ENCODE data around the gene ACMSD. TPM values are rescaled to one million over a fixed set of nuclear protein-coding genes. Genes with fewer than 3 reads are reported as not detected.

The ACMSD gene
- polyA plus RNA-seq, 3 donors: 37.0 to 49.0 (median 40.8) TPM

DNA sequence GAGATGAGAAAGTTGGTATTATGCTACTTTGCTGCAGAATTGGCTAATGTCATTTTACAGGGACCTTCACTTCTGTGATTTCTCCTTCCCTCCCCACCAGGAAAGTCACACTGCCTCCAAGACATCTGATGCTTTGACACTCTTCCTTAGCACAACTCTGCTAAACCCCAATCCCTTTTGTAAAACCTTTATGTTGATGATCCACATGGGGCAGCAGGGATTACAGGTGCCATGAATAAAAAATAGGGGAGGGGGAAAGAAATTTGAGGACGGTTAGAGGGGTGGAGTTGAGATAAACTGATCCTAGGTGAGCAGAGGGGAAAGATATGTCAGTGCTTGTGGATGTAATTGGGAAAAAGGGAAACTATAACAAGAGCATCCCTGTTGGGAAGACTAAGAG lies 106.6 kb downstream of the ACMSD start:
- no peak for DNase-seq

DNA sequence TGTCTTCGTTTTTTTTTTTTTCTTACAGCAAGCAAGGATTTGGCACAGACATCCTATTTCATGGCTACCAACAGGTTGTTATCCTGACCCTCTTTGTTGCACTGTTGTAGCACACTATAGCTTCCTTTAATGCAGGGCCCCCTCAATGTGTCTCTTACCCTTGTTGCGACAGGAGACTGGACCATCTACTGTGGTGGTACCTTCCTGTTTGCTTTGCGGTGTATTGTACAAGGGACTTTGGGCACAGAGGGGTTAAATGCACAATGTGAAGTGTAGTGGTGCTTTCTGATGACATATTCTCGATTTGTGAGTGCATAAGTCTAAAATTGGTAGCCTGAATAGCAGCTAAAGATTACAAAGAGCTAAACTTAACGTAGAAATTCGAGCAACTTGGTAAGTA lies 107.7 kb downstream of the ACMSD start:
- DNase-seq: no peak

DNA sequence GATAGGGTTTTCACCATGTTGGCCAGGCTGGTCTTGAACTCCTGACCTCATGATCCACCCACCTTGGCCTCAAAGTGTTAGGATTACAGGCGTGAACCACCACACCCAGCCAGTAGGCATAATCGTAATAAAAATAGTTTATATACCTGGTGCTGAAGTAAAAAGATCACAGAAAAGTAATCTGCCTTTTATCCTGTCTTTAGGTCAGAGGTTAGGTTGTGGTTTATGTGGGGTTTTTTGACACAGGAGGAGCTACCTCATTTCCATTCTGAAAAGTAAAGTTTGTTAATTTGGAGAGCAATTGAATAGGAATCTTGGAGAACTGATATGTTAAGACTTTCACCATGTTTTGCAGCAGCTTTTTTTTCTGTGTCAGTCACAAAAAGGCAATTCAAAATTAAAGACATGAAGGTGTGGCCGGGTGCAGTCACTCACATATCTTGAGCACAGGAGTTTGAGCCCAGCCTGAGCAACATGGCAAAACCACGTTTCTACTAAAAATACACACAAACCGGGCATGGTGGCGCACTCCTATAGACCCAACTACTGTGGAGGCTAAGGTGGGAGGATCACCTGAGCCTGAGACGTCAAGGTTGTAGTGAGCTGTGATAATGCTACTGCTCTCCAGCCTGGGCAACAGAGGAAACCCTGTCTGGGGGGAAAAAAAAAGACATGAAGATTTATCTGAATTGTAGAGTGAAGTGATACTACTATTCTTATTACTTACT lies 111.7 kb downstream of the ACMSD start:
- no peak for DNase-seq

DNA sequence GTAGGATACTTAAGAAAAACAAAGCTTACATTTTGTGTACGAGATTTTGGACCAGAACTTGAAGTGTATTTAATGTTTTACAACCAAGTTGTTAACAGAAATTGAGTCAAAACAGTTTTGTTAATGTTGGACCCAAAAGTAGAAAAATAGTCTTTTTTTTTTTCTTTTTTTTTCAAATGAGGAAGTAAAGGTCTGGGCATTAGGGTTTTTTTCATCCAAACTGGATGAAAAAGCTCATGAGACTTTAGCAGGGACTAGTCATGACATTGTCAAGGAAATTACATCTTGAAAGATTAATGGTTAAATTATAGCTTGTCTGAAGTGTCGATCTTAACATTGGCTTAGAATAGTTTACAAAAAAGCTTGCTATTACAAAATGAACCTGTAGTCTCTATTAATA lies 112.5 kb downstream of the ACMSD start:
- DNase-seq: no peak

Other genes with a start within 250 kb of the ACMSD start
- gene TMEM163, start 119.6 kb upstream of the ACMSD start, polyA plus RNA-seq (ENCODE audit: insufficient read length in 3 of 3): 1 to 10 TPM; 1.6 to 2.0 (median 1.9) TPM
- gene CCNT2, start 80.2 kb downstream of the ACMSD start, polyA plus RNA-seq (ENCODE audit: insufficient read length in 3 of 3): 10 to 100 TPM; 48.1 to 69.4 (median 68.3) TPM
- 1 to 10 TPM in 1 of 3 donors, under 1 TPM in 2; 0.30 to 1.1 (median 0.36) TPM for gene MAP3K19, start 208.8 kb downstream of the ACMSD start, polyA plus RNA-seq (ENCODE audit: insufficient read length in 3 of 3)
- 10 to 100 TPM; 48.9 to 61.4 (median 55.5) TPM for gene RAB3GAP1, start 213.7 kb downstream of the ACMSD start, polyA plus RNA-seq (ENCODE audit: insufficient read length in 3 of 3)

Measured in renal pelvis (tissue), 4 donors.